ENCODE data around the gene SLC9A7.

Gene SLC9A7

DNA sequence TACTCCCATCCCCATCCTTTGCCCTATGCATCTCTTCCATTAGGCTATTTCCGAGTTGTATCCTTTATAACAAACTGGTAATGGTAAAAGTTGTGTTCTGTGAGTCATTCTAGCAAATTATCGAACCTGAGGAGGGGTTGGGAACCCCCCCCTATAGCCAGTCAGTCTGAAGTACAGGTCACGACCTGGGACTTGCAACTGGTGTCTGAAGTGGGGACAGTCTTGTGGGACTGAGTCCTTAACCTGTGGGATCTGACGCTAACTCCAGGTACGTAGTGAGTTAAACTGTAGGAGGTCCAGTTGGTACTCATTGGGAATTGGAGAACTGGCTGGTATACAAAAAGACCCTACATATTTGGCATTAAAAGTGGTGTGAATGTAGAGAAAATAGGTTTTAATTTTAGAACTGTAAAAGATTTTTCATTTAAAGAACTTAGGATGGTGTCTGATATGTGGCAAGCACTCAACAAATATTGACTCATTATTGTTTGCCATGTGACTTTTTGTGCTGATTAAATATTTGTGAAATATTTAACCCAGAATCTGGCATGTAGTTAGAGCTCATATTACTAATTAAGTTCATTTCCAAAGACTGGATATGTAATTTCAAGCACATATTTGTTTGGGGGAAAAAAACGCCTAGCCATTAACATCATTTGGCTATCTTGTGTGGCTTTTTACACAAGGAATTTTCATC lies 134.7 kb downstream of the SLC9A7 start:
- TF ChIP-seq, protein P1, sequence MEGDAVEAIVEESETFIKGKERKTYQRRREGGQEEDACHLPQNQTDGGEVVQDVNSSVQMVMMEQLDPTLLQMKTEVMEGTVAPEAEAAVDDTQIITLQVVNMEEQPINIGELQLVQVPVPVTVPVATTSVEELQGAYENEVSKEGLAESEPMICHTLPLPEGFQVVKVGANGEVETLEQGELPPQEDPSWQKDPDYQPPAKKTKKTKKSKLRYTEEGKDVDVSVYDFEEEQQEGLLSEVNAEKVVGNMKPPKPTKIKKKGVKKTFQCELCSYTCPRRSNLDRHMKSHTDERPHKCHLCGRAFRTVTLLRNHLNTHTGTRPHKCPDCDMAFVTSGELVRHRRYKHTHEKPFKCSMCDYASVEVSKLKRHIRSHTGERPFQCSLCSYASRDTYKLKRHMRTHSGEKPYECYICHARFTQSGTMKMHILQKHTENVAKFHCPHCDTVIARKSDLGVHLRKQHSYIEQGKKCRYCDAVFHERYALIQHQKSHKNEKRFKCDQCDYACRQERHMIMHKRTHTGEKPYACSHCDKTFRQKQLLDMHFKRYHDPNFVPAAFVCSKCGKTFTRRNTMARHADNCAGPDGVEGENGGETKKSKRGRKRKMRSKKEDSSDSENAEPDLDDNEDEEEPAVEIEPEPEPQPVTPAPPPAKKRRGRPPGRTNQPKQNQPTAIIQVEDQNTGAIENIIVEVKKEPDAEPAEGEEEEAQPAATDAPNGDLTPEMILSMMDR (IDR thresholded peaks at IDR 0.05) = no peak
- no peak for DNase-seq
- Histone ChIP-seq H3K4me1 (peaks cover 0 to 11% (median 0%) of the 10 kb centered on the region in 4 donors), H3K4me3 (no peak overlapping the region), H3K36me3 (no peaks in the 10 kb centered on the region), H3K27me3 (no peaks in the 10 kb centered on the region), H3K27ac (no peak overlapping the region), H3K9me3 (peaks cover 0 to 7% (median 5%) of the 10 kb centered on the region in 3 donors)
- intact Hi-C loops (cut with DNase I; ENCODE audit: low total_unique reads) = no loop called here

DNA sequence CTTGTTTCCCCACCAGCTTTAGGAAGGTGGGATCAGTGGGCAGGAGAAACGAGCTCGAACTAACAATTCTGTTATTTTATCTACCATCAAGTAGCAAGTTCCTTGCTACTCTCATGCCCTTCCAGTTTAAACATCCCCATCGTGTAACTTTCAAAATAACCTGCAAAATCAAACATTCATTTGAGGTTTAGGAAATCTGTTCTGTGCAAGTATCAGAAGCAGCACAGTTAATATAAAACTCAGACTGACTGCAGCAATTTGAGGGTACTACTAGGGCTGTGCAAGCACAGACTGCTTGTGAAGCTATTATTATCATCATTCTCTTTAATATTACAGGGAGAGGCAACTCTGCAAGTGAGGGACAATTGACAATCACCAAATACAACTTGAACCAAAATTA lies 137.3 kb downstream of the SLC9A7 start:
- DNase-seq = no peak
- Histone ChIP-seq H3K4me3 (no peak overlapping the region), H3K9me3 (peaks cover 0 to 12% (median 11%) of the 10 kb centered on the region in 3 donors), H3K4me1 (peaks cover 0 to 11% (median 0%) of the 10 kb centered on the region in 4 donors), H3K27ac (no peak overlapping the region), H3K27me3 (no peaks in the 10 kb centered on the region), H3K36me3 (no peaks in the 10 kb centered on the region)
- intact Hi-C loops (cut with DNase I; ENCODE audit: low total_unique reads) = no loop called here
- TF ChIP-seq, protein P1 (IDR thresholded peaks at IDR 0.05) = no peak

DNA sequence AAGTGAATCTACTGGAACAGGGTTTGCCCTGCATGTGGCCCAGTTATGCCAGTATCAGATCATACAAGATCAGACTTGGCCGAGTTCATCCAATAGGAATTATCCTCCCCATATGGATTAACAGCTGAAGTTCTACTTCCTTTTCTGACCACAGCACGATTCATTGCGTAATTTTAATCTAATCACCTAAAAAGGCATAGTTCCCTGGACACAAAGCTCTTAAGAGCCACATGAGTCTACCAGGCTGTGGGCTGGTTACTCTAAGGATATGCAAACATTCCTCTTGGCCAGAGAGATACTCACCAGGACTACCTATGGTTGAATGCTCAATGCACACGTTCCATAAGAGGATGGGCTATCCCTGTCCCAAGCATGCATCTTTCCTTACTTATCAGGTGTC lies 138.4 kb downstream of the SLC9A7 start:
- intact Hi-C loops (cut with DNase I; ENCODE audit: low total_unique reads) = no loop called here
- DNase-seq = no peak
- H3K27ac ChIP-seq = no peak overlapping the region
- no peak overlapping the region for H3K4me3 ChIP-seq
- no peaks in the 10 kb centered on the region for H3K36me3 ChIP-seq
- H3K4me1 ChIP-seq = peaks cover 0 to 11% (median 0%) of the 10 kb centered on the region in 4 donors
- peaks cover 0 to 12% (median 11%) of the 10 kb centered on the region in 3 donors for H3K9me3 ChIP-seq
- H3K27me3 ChIP-seq = no peaks in the 10 kb centered on the region
- TF ChIP-seq, protein P1 (IDR thresholded peaks at IDR 0.05) = no peak

DNA sequence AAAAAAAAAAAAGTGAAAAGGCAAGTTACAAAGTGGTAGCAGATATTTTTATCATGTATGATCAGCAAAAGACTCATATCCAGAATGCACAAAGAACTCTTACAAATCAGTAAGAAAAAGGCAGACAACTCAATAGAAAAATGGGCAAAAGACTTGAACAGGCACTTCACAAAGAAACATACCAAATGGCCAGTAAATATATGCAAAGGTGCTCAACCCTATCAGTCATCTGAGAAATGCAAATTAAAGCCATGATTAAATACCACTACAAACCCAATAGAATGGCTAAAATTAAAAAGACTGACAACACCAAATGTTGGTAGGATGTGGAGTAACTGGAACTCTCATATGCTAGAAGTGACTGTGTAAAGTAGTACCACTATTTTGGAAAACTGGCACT lies 140.0 kb downstream of the SLC9A7 start:
- H3K9me3 ChIP-seq = peaks cover 0 to 12% (median 11%) of the 10 kb centered on the region in 3 donors
- H3K4me1 ChIP-seq = peaks cover 0 to 11% (median 0%) of the 10 kb centered on the region in 4 donors
- intact Hi-C loops (cut with DNase I; ENCODE audit: low total_unique reads) = no loop called here
- DNase-seq = no peak
- TF ChIP-seq, protein P1 (IDR thresholded peaks at IDR 0.05) = no peak
- no peak overlapping the region for H3K27ac ChIP-seq
- no peaks in the 10 kb centered on the region for H3K27me3 ChIP-seq
- no peak overlapping the region for H3K4me3 ChIP-seq
- H3K36me3 ChIP-seq = no peaks in the 10 kb centered on the region

DNA sequence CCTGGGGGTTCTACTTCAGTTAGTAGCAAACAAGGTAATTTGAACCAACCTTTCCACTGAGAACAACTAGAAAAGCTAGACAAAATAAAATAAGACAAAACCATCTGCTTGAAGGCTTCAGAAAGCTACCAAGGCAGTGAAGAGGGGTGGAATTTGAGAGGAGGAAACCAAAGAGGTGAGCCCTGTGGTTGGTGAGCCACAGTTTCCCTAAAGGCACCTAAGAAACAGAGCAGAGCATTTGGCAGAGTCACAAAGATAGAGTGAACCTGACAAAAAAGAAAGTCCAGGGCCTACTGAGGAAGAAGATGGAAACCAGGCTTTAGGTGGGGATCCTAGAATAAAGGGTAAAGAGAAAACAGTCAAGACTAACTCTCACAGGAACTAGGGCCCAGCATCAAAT lies 141.0 kb downstream of the SLC9A7 start:
- intact Hi-C loops (cut with DNase I; ENCODE audit: low total_unique reads) = no loop called here
- Histone ChIP-seq H3K27ac (no peak overlapping the region), H3K4me1 (peaks cover 0 to 9% (median 0%) of the 10 kb centered on the region in 4 donors), H3K36me3 (no peaks in the 10 kb centered on the region), H3K27me3 (no peaks in the 10 kb centered on the region), H3K9me3 (peaks cover 0 to 12% (median 11%) of the 10 kb centered on the region in 3 donors), H3K4me3 (no peak overlapping the region)
- TF ChIP-seq, protein P1 (IDR thresholded peaks at IDR 0.05) = no peak
- no peak for DNase-seq
